Left forelimb (tissue), 1 donor: Measurements from ENCODE around the gene MEG3.

Experiments used
- DNase-seq: peaks from one replicate; pipeline ENCODE4 v3.0.0-alpha.2; 2018; ENCODE audit warnings: low spot score

MEG3 gene

GRCh38 chr14:100880271-100881101, 54.6 kb downstream of the MEG3 start:
- DNase-seq = no peak

- no peak for DNase-seq
Observed at GRCh38 chr14:100881211-100882025, 55.5 kb downstream of the MEG3 start.

DNA sequence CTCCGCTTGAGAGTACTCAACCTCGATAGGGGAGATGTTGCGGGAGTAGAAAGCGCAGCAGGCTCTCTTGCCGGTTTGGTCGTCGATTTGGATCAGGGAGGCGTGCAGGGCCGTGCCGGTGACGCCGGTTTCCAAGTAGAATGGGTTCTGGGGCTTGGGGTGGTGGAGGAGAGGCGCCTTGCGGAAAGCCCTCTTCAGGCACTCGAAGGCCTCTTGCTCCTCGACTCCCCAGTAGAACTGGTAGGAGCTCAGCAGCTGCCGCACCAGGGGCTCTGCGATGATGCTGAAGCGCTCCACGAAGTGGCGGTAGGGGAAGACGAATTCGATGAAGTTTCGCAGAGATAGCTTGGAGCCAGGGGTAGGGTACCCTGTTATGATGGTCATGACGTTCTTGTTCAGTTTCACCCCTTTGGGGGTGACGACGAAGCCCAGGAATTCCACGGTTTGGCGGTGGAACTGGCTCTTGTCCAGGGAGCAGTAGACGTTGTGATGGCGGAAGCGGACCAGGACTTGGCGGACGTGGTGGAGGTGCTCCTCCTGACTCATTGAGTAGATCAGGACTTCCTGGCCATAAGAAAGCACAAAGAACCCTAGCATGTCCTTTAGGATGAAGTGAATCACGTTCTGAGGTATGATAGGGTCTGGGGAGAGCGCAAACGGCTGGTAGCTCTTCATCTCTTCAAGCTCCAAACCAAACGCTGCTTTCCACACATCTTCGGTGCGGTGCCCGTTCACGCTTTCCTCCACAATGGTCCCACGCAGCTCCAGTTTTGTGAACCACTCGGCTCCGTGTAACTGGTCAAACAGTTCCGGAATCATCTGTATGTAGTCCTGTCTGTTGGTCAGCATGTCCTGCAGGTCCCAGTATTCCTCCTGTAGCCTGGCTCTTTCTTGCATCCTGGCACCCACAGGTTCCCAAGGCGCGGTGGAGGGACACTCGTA, 56.4 kb downstream of the MEG3 start:
- no peak for DNase-seq

DNA sequence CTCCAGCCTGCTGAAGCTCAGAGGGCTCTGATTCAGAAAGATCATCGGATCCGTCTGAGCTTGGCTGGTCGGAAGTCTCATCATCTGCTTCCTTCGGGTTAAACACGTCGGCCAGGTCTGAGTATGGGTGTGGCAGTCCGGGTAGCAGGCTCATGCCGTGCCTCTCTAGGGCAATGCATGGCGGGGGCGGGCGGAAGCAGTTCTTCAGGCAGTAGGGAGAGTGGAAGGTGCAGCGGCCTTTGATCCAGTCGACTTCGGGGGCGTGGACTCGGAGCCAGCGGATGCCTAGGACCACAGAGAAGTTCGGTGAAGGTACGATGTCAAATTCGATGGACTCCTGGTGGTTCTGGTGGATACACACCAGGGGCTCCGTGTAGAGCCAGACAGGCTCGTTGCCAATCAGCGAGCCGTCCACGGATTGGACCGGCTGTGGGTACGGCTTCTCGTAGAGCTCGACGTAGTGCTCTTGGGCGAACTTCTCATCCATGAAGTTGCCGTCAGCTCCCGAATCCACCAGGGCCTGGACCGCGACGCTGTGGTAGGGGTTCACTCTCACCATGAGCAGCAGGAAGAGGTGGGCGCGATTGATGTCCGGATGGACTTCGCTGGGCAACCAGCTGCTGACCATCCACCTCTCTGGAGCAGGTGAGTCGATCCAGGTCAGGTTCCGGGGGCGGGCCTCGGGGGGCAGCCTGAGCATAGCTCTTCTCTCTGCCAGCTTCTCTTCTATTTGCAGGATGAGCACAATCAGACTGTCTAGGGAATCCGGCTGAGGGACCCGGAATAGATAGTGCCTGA, 57.3 kb downstream of the MEG3 start:
- DNase-seq = no peak

DNA sequence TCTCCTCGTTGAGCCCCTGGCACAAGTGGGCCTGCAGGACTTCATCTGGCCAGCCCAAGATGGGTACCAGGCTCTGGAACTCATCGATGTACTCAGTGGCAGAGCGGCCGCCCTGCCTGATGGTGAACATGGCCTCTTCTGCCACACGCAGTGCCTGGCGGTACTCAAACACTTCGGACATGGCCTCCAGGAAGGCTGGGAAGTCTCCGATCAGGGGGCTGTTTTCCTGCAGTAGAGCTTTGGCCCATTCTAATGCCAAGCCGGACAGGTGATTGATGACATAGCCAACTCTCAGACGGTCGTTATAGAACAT, 57.8 kb downstream of the MEG3 start:
- no peak for DNase-seq

GRCh38 chr14:100884456-100884855, 58.5 kb downstream of the MEG3 start:
- no peak for DNase-seq

GRCh38 chr14:100885196-100885595, 59.3 kb downstream of the MEG3 start:
- no peak for DNase-seq

DNA sequence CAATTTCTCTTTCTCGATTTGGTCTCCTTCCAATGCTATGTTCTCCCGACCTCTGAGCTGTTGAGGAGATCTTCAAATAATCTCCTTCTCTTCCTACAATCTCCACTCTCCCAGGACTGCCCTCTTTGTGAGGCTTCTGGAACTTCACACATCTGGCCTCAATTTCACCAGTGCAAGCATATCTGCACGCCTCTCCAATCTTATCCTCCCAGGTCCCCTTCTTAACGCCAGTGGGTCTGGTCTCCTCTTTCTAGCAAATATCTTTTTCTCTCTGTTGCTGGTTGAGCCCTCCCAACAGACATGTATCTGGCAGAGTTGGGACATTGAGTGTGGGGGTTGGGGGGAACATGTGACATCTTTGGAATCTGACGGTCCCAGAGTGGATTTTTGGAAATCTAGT, 59.7 kb downstream of the MEG3 start:
- DNase-seq = no peak

GRCh38 chr14:100887728-100888335, 61.9 kb downstream of the MEG3 start:
- no peak for DNase-seq

DNA sequence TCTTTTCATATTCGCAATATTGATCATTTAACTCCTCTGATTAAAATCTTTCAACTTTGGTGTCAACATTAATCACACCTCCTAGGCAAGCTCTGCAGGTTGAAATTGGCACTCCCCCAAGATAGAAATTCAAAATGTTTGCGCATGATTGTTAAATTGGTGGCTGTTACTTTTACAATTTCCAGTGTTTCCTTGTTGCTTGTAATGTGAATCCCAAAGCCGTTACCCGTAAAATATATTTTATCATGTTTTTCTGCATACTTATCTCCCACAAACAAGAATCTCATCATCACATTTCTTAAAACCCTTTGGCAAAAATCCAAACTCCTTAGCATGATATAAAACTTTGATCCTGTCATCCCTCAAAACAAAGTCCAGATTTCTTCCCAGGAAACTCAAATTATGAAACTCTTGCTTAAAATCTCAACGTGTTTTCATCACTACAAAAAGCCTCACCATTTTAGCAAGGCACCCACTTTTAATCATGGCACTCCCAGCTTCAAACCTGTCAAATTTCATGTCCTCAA, 62.9 kb downstream of the MEG3 start:
- no peak for DNase-seq

DNA sequence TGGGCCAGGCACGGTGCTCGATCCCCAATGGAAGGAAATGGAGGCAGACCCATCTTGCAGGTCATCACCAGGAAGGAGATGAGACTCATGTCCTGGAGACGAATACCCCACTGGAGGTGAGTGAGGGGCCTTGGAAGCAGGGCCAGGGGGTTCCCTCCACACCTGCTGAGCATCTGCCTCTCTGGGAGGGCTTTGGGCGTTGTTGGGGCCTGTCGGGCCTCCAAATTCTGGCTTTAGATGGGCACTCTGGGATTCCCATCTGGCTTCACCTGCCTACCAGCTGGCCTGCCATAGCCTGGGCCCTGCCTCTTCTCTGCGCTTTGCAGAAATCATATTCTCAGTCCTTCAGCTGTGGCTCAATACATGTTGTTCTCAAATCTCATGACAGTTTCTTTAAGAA, 63.7 kb downstream of the MEG3 start:
- no peak for DNase-seq

- DNase-seq = peak; percentile 59
Observed at GRCh38 chr14:100890061-100890850, 64.3 kb downstream of the MEG3 start.

DNA sequence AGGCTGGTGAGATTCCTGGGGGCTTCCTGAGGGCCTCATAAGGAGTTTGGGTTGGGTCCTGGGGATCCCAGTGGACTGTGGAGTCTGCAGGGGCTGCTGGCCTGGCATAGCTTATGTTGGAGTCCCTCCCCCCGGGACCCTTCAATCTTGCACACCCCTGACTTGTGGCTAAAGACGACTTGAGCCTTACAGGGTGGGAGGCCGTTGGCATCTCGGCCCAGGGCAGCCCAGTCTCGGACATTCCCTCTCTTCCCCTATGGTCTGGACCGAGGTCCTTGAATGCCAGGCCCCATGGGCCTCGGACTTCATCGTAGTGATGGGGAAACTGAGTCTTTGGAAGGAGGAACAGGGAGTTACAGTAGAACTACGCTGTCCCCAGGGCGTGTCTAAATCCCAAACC, 65.1 kb downstream of the MEG3 start:
- DNase-seq = no peak

- DNase-seq = no peak
Observed at GRCh38 chr14:100891501-100892445, 65.9 kb downstream of the MEG3 start.

GRCh38 chr14:100892496-100893227, 66.7 kb downstream of the MEG3 start:
- DNase-seq = no peak

DNA sequence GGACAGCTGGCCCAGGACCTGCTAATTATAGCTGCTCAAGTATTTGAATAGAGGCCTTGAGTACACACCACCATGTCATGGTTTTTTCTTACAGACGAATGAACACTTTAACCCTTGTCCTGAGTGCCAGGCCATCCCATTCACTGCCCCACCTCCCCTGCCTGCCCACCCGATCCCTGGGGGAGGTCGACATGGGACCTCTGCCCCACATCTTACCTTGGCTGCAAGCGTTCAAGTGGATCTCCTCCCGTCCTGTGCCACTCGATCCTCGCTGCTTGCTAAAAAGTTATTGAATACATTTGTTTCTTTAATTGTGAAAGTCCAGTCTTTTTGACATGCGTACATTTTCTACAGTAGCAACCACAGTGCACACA, 67.3 kb downstream of the MEG3 start:
- no peak for DNase-seq

DNA sequence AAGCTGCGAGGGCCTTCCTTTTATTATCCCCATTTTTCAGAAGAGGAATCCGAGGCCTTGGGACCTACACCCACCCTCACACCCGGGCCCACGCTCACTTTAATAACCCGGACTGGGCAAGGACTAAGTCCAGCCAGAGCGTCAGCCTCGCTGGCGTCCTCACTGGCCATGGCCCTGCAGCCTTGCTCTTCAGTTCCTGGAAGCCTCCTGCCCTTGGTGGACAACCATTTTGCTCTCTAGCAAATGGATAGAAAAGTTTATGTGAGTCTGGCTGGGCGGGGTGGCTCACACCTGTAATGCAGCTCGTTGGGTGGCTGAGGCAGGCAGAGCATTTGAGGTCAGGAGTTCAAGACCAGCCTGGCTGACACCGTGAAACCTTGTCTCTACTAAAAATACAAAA, 67.8 kb downstream of the MEG3 start:
- no peak for DNase-seq

DNA sequence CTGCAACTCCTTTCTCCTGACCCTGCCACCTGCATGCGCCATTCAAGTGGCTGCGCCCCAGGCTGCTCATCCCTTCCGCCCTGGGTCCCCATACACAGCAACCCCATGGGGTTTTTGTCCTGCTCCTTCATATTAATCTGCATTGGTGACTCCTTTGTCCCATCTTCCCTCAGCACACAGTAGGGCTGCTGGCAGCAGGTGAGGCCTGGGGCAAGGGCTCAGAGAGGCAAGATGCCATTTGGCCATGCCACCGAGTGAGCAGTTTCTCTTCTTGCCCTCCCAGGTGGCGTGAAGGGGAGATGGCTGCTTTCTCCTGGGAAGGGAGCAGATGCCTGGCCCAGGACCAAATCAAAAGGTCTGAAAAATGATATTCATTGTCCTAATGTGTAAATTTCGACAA, 68.5 kb downstream of the MEG3 start:
- no peak for DNase-seq
